T47D (cell line): Measurements from ENCODE around the gene POU2AF3.
A peak's percentile ranks its signal among the peaks of the same experiment; 100 is the strongest.

ENCODE experiments used
- DNase-seq, 2 experiments: peaks; one replicate each; pipeline versions ENCODE4 v3.0.0 to v3.0.0-alpha.2; 2011 to 2012; ENCODE audit warnings: low read depth in 1 of 2, low spot score in 1 of 2
- JUND ChIP-seq: IDR thresholded peaks from 2 replicates; pipeline ENCODE4 v1.6.1; 2012; ENCODE audit warnings: low read depth
- in situ Hi-C: cut with HindIII; loops from 2 replicates; pipeline ENCODE4 v1.10.0; 2016; ENCODE audit warnings: low sequenced_read_pairs, low pct_unique_long_range_greater_than_20kb

POU2AF3 gene

GRCh38 chr11:111352231-111352746, 53.9 kb downstream of the POU2AF3 start:
- TF ChIP-seq JUND, result no peak
- in situ Hi-C loops, result no loop called here
- DNase-seq, result no peak

DNA sequence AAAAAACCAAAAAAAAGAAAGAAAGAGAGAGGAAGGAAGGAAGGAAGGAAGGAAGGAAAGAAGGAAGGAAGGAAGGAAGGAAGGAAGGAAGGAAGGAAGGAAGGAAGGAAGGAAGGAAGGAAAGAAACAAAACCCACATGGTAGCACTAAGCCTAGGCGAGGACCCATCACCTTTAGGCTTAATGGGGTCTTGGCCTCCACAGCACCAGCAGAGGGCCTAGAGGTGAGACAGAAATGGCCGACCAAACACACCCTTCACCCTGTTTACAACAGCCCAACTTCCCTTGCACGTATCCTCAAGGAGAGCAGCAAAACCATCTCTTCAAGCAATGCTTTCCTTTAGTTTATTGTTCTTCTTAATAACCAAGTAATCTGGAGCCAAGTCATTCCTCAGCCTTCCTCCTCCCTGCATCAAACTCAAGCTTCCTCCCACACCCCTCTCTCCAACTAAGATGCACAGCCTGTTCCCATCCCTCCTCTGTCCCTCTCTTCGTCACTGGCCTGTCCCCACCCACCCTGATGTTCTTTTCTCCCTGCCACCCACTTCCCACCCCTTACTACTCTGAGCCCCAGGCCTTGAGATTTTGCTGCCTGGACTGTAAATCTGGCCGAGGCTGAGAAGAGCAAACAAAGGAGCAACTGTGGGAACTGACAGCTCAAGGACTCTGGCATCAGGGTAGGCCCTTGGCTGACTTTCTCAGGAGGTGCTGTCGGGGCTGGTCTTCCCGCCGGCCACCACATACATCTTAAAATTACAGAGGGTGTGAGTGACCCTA, 54.8 kb downstream of the POU2AF3 start:
- TF ChIP-seq JUND, result no peak
- in situ Hi-C loops, result no loop called here
- DNase-seq, result peak in 1 of 2 experiments; percentile 82

DNA sequence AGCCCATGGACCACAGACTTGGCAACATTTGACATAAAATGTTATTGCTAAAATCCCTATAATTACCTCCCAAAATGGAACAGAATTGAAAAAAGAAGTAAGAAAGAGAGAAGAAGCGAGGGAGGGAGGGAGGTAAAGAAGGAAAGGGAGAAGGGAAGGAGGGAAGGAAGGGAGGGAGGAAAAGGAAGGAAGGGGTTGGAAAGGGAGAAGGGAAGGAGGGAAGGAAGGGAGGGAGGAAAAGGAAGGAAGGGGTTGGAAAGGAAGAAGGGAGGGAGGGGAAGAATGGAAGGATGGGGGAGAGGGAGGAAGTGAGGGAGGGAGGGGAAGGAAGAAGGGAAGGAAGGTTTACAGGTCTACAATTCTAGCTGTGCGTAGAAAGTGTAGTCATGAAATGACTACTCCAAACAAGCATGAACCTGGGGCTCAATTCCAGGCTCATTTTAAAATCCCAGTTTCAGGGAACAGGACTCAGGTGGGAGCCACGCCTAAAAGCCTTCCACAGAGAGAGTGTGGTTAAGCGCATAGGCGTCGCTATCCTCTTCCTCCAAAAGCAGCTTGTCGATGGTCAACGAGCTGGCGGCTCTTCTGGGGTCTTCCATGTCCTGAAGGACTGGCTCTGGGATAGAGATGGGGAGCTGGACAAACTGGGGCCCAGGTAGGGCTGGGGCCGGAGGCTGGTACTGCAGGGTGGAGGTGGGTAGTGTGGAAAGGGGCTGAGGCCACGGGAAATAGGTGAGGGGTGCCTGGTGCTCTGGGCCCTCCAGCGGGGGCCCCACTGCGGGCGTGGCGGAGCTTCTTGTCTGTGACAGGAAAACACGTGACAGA, 55.6 kb downstream of the POU2AF3 start:
- in situ Hi-C loops, result no loop called here
- no peak for TF ChIP-seq JUND
- DNase-seq, result no peak

DNA sequence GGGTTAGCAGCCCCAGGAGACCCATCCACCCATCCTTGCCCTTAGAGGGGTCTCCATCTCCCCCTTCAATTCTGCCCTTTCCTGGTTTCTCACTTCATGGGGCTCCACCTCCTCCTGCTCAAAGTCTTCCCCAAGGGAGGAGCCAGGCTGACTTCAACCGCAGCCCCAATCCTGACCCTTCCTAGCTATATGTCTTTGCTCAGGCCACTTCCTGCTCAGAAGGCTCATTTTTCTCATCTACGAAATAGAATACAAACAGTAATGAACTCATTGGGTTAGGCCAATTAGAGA, 56.2 kb downstream of the POU2AF3 start:
- no peak for TF ChIP-seq JUND
- DNase-seq, result no peak
- in situ Hi-C loops, result no loop called here

GRCh38 chr11:111355101-111355500, 56.8 kb downstream of the POU2AF3 start:
- no peak for DNase-seq
- TF ChIP-seq JUND, result no peak
- in situ Hi-C loops, result no loop called here

GRCh38 chr11:111355956-111356659, 57.8 kb downstream of the POU2AF3 start:
- no peak for TF ChIP-seq JUND
- DNase-seq, result no peak
- in situ Hi-C loops, result no loop called here

- in situ Hi-C loops, result no loop called here
- DNase-seq, result no peak
- TF ChIP-seq JUND, result no peak
Observed at GRCh38 chr11:111356660-111357048, 58.3 kb downstream of the POU2AF3 start.

- DNase-seq, result peak in 1 of 2 experiments; percentile 54
- in situ Hi-C loops, result no loop called here
- no peak for TF ChIP-seq JUND
Observed at GRCh38 chr11:111357150-111358037, 59.0 kb downstream of the POU2AF3 start.
